Omental fat pad (tissue), 4 donors: ENCODE data around the gene CFAP251. TPM values are rescaled to one million over a fixed set of nuclear protein-coding genes. Genes with fewer than 3 reads are reported as not detected.

Source experiments
- ATAC-seq: fragments of 150-250 bp; one replicate; pipeline ENCODE4 v1.9.1; 2016; ENCODE audit warnings: mild to moderate bottlenecking, moderate library complexity; ENCODE audit not compliant: low FRiP score
- DNase-seq: peaks from one replicate; pipeline ENCODE4 v3.0.0-alpha.2; 2019; ENCODE audit warnings: low spot score
- total RNA-seq, 4 donors: library from RNA; depleted of rRNA; stranded (reverse); fragments of >200 nt; gene quantifications; one replicate each; pipeline ENCODE4 v1.1.0, GENCODE V29; 2016
- TF ChIP-seq, protein P1 (sequence below), 3 donors: fragments of 450-650 bp; IDR thresholded peaks; one replicate each; pipeline ENCODE4 v1.5.1; 2016 to 2017; ENCODE audit warnings: antibody characterized with exemption in 3 of 3, mild to moderate bottlenecking in 3 of 3, moderate library complexity in 2 of 3

The CFAP251 gene
- total RNA-seq, 4 donors from 2014 or later: 4.6 to 15.3 (median 7.1) TPM

- TF ChIP-seq, protein P1, sequence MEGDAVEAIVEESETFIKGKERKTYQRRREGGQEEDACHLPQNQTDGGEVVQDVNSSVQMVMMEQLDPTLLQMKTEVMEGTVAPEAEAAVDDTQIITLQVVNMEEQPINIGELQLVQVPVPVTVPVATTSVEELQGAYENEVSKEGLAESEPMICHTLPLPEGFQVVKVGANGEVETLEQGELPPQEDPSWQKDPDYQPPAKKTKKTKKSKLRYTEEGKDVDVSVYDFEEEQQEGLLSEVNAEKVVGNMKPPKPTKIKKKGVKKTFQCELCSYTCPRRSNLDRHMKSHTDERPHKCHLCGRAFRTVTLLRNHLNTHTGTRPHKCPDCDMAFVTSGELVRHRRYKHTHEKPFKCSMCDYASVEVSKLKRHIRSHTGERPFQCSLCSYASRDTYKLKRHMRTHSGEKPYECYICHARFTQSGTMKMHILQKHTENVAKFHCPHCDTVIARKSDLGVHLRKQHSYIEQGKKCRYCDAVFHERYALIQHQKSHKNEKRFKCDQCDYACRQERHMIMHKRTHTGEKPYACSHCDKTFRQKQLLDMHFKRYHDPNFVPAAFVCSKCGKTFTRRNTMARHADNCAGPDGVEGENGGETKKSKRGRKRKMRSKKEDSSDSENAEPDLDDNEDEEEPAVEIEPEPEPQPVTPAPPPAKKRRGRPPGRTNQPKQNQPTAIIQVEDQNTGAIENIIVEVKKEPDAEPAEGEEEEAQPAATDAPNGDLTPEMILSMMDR (IDR thresholded peaks at IDR 0.05): no peak
- DNase-seq: no peak
- ATAC-seq: no peak
These were observed 39.6 kb downstream of the CFAP251 start for GRCh38 chr12:121957861-121958515.

DNA sequence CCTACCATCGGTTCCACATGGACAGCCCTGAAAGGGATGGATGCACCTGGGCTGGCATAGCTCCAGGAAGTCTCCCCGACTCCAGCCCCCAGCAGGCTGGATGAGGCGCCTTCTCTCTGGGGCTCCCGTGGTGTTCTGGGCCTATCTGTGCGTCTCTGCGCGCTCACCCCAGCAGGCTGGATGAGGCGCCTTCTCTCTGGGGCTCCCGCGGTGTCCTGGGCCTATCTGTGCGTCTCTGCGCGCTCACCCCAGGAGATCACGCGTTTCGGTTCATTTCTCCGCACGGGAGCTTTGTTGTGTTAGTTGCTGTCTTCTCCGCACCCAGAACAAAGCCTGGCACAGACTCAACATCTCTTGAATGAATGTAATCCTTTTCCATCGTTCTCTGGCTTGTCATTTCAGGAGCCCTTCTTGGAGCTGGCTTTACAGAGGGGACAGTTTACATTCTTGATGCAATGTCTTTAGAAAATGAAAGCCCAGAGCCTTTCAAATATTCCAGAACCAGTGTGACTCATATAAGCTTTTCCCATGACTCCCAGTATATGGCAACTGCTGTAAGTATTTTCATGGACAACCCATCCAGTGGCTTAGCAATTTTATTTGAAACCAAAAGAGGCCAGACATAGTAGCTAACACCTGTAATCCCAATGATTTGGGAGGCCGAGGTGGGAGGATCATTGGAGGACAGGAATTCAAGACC lies 40.3 kb downstream of the CFAP251 start:
- DNase-seq (no peak), ATAC-seq (no peak)

GRCh38 chr12:121960541-121960940 lies 42.1 kb downstream of the CFAP251 start:
- ATAC-seq (no peak), DNase-seq (no peak)
- TF ChIP-seq, protein P1 (IDR thresholded peaks at IDR 0.05): no peak

More for the DNA sequence above, 40.3 kb downstream of the CFAP251 start:
- TF ChIP-seq, protein P1 (IDR thresholded peaks at IDR 0.05): no peak

DNA sequence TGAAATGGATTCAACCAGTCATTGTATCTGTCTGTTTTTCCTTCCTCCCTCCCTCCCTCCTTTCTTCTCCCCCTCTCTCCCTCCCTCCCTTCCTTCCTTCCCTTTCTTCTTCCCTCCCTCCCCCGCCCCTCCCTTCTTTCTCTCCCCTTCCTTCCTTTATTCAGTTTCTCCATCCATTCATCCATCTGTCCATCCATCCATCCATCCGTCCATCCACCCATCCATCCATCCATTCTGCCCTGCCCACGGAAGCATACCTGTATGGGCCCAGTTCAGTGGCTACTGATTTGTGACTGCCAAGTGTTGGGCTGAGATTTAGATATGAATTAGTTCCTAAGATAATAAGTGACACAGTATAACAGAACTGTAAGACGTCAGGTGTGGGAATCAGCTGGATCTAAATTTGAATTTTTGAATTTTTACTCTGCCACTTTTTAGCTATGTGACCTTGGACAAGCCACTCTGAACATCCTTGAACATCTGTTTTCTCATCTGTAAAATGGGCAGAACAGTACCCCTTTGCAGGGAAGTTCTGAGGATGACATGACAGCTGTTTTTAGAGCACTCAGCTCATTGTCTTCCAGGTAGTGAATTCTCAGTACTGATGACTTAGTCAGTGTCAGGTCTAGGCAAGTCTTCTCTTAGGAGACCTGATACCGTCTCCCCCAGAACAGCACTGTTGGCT lies 42.9 kb downstream of the CFAP251 start:
- DNase-seq (no peak), ATAC-seq (no peak)
- TF ChIP-seq, protein P1 (IDR thresholded peaks at IDR 0.05): no peak

GRCh38 chr12:121963341-121964018 lies 45.1 kb downstream of the CFAP251 start:
- DNase-seq (no peak), ATAC-seq (no peak)
- TF ChIP-seq, protein P1 (IDR thresholded peaks at IDR 0.05): no peak

- TF ChIP-seq, protein P1 (IDR thresholded peaks at IDR 0.05): no peak
- DNase-seq (no peak), ATAC-seq (peak; percentile 71)
These were observed 46.6 kb downstream of the CFAP251 start for GRCh38 chr12:121964813-121965643.
